Left lobe of liver (tissue), 2 donors: ENCODE data around the gene F11. TPM values are rescaled to one million over a fixed set of nuclear protein-coding genes. Genes with fewer than 3 reads are reported as not detected.
"Not testable (repeated sequence)": the region's sequence is repeated elsewhere in the genome, so short reads cannot be mapped to it uniquely, and the experiment has no call there.

Experiments
- ATAC-seq: fragments of 200-7000 bp; cut with Tn5 transposase; one replicate; pipeline ENCODE4 v1.9.1; 2020; ENCODE audit warnings: mild to moderate bottlenecking, moderate library complexity
- DNase-seq: peaks from one replicate; pipeline ENCODE4 v3.0.0-alpha.2; 2020; ENCODE audit warnings: low spot score
- total RNA-seq: library from RNA; stranded (reverse); gene quantifications from one replicate; pipeline ENCODE4 v1.2.1, GENCODE V29; 2021
- donor health status: DM: no; HTN: no; CAD: no; lungs with moderate emphysema.
- donor health status: DM: no; HTN: yes; CAD: no.

The F11 gene
- total RNA-seq, 1 donor from 2014 or later = 171 TPM

GRCh38 chr4:186249785-186250754 is 15.9 kb upstream of the F11 start:
- ATAC-seq (peak; percentile 18), DNase-seq (no peak)

- DNase-seq = no peak
- peak; percentile 61 for ATAC-seq
Measured at GRCh38 chr4:186250760-186251159, 15.2 kb upstream of the F11 start.

- DNase-seq = no peak
- ATAC-seq = no peak
Measured at GRCh38 chr4:186255122-186255521, 10.9 kb upstream of the F11 start.

- DNase-seq (no peak), ATAC-seq (peak; percentile 24)
Measured at GRCh38 chr4:186258216-186258811, 7.7 kb upstream of the F11 start.

- DNase-seq (peak; percentile 81), ATAC-seq (peak; percentile 66)
Measured at GRCh38 chr4:186260117-186260503, 5.9 kb upstream of the F11 start.

- DNase-seq (peak; percentile 96), ATAC-seq (peak; percentile 73)
Measured at GRCh38 chr4:186260504-186261448, 5.2 kb upstream of the F11 start.

GRCh38 chr4:186264660-186265059 is 1.3 kb upstream of the F11 start:
- DNase-seq (no peak), ATAC-seq (no peak)

- DNase-seq, ATAC-seq: not testable (repeated sequence)
Measured at GRCh38 chr4:186265250-186265649, 739 bp upstream of the F11 start.

- DNase-seq (peak; percentile 66), ATAC-seq (peak; percentile 83)
Measured at GRCh38 chr4:186266729-186267456, 904 bp downstream of the F11 start.

GRCh38 chr4:186271081-186271678 is 5.2 kb downstream of the F11 start:
- DNase-seq (no peak), ATAC-seq (no peak)

GRCh38 chr4:186272699-186273391 is 6.9 kb downstream of the F11 start:
- ATAC-seq = peak; percentile 40
- no peak for DNase-seq

- ATAC-seq, DNase-seq: not testable (repeated sequence)
Measured at GRCh38 chr4:186273392-186273789, 7.4 kb downstream of the F11 start.

GRCh38 chr4:186283311-186283710 is 17.3 kb downstream of the F11 start:
- peak; percentile 63 for ATAC-seq
- DNase-seq = no peak

GRCh38 chr4:186285147-186285546 is 19.2 kb downstream of the F11 start:
- DNase-seq (no peak), ATAC-seq (no peak)

GRCh38 chr4:186286581-186286980 is 20.6 kb downstream of the F11 start:
- ATAC-seq = no peak
- DNase-seq = no peak

- peak; percentile 56 for DNase-seq
Measured at GRCh38 chr4:186291256-186291890, 25.4 kb downstream of the F11 start.

GRCh38 chr4:186294160-186294559 is 28.2 kb downstream of the F11 start:
- ATAC-seq (no peak), DNase-seq (no peak)

More at GRCh38 chr4:186291256-186291890, 25.4 kb downstream of the F11 start:
- ATAC-seq = peak; percentile 83

GRCh38 chr4:186296481-186296880 is 30.5 kb downstream of the F11 start:
- no peak for DNase-seq
- no peak for ATAC-seq
